Right ventricle myocardium inferior (tissue), 1 donor: ENCODE data around the gene OR2T10. TPM values are rescaled to one million over a fixed set of nuclear protein-coding genes. Genes with fewer than 3 reads are reported as not detected.
"Not testable (repeated sequence)": the region's sequence is repeated elsewhere in the genome, so short reads cannot be mapped to it uniquely, and the experiment has no call there.

Experiments
- ATAC-seq: fragments of 200-7000 bp; cut with Tn5 transposase; one replicate; pipeline ENCODE4 v1.9.1; 2020; ENCODE audit warnings: mild to moderate bottlenecking, moderate library complexity
- DNase-seq: peaks from one replicate; pipeline ENCODE4 v3.0.0; 2021; ENCODE audit errors: missing footprints
- intact Hi-C: fragments of 100-400 bp; cut with DNase I; formaldehyde crosslinking; loops from one replicate; pipeline ENCODE4 v1.11.0; 2022
- long read RNA-seq: library from polyadenylated mRNA; unstranded; transcript quantifications from one replicate; pipeline ENCODE4 v2.0.0, GENCODE V29; 2021
- total RNA-seq: library from RNA; stranded (reverse); fragmentation: NEBNext Ultra II Directional; extraction: Animal tissue kit (Norgen Biotek cat#: 25700); gene quantifications from one replicate; pipeline ENCODE4 v1.2.1, GENCODE V29; 2021
- donor health status: DM: no; HTN: yes; CAD: no; lungs with severe emphysema.

Gene OR2T10, protein sequence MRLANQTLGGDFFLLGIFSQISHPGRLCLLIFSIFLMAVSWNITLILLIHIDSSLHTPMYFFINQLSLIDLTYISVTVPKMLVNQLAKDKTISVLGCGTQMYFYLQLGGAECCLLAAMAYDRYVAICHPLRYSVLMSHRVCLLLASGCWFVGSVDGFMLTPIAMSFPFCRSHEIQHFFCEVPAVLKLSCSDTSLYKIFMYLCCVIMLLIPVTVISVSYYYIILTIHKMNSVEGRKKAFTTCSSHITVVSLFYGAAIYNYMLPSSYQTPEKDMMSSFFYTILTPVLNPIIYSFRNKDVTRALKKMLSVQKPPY
- total RNA-seq: not detected
- long read RNA-seq: 0 reads

DNA sequence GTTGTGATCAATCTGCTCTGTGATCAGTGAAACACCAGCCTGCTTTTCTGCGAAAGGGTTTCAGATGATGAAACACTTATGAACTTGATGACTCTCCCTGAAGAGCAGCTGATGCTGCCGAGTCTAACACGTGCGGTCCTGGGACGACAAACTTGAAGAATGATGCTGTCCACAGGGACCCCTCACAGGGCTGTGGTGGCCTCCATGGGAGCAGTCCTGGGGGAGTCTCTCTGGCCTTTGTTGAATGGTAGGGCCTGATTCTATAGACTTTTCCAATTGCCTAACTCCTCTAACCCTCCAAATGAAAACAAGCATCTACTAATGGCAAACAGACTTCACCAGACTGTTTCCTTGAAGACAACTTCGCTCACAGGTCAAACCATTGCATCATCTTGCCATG is at the start of gene OR2T10:
Gene OR2T10, minus strand, starts transcription at position 112 of the 400 bp plus-strand sequence. CDS start 3,932 bp downstream, outside the sequence.
- intact Hi-C loops: no loop called here
- ATAC-seq (no peak), DNase-seq (no peak)

DNA sequence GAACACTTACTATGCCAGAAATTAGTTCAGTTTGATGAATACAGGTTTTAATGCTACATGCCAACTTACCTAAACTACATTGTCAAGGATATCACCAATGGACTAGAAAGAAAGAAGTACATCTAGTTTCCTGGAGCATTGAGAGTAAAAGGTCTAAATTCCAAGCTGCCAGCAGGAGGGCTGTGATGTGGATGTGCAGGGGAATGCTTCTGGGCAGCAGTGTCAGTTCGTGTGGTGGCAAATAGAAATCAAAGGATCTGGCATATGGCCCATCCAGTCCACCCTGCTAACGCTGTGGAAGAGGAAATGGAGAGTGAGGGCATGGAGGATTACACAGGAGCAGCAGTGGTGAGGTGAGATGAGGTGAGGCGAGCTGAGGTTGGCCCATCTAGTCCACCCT is 47.7 kb upstream of the OR2T10 start, which contains the start of gene OR2T35:
Gene OR2T35, minus strand, starts transcription at position 101 of the 400 bp plus-strand sequence. CDS start 6,020 bp downstream, outside the sequence.
- DNase-seq, intact Hi-C loops, ATAC-seq: not testable (repeated sequence)

GRCh38 chr1:248642971-248643651 is 45.6 kb upstream of the OR2T10 start:
- not testable (repeated sequence) for DNase-seq, ATAC-seq

DNA sequence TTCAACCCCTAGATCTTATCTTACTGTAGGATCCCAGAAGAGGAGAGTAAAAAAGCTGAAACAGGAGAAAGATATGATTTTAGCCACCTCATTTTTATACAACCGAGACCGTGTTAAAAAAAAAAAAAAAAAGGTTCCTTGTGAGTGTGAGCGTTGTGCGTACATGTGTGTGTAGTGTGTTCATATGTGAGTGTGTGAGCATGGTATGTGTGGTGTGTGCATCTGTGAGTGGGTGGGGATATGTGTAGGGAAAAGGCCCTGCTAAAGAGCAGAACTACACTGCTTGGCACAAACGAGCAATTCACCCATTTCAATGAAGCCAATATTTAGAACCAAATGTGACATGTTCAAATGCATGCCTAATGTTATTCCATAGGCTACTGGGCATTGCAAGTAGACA is 44.1 kb upstream of the OR2T10 start:
- ATAC-seq, intact Hi-C loops, DNase-seq: not testable (repeated sequence)

More at GRCh38 chr1:248642971-248643651, 45.6 kb upstream of the OR2T10 start:
- intact Hi-C loops: not testable (repeated sequence)

DNA sequence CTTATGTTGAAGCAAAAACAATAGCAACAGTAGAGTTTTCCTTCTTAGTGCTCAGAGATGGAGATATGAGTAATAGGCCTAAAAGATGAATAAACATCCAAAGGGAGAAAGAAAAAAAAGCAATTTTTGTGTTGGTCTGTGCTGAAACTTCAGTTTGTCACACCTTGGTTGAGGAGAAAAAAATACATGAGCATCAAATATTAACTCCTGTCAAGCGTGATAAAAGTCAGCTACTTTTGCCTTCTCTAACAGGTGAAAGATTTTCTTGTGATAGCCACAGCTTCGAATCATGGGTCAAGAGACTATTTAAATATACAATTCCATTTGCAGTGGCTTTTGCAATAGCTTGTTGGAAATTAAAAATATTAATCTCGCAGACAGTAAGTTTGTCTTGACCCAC is 43.4 kb upstream of the OR2T10 start:
- intact Hi-C loops, ATAC-seq, DNase-seq: not testable (repeated sequence)

DNA sequence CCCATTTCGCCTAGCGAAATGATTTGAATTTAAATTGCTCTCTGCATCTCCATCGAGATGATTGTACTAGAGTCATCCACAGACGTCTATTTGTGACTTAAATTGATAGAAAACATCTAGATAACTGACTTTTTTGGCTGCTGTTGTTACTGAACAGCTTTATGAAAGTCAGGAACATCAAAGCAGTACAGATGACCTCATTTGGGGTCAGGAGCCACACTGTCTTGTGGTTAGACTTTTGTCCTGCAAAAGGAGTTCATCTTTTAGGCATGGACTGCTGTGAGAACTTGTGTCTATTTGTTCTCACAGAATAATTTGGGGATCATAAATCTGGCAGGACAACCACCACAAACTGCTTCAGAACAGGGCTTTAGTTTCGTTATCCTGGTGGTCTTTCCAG is 42.2 kb upstream of the OR2T10 start:
- intact Hi-C loops, DNase-seq, ATAC-seq: not testable (repeated sequence)

- ATAC-seq, DNase-seq, intact Hi-C loops: not testable (repeated sequence)
These were observed 39.1 kb upstream of the OR2T10 start for GRCh38 chr1:248636612-248637011.

DNA sequence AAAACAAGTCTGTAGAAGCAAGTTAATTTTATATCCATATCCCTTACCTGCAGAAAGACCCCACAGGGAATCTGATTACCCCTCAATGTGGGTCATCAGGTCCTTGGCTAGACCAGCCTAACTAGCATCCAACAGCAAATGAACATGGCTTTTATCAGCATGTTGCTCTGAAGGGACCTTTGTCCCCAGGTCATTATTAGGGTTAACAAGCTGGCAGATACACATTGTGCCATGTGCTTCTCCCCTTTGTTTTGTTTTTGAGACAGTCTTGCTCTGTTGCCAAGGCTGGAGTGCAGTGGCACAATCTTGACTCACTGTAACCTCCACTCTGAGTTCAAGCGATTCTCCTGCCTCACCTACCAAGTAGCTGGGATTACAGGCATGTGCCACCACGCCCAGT is 37.5 kb upstream of the OR2T10 start, which contains the start of gene OR2T11:
Gene OR2T11, minus strand, starts transcription at position 101 of the 400 bp plus-strand sequence. CDS start 7,963 bp downstream, outside the sequence.
- ATAC-seq, intact Hi-C loops: not testable (repeated sequence)

DNA sequence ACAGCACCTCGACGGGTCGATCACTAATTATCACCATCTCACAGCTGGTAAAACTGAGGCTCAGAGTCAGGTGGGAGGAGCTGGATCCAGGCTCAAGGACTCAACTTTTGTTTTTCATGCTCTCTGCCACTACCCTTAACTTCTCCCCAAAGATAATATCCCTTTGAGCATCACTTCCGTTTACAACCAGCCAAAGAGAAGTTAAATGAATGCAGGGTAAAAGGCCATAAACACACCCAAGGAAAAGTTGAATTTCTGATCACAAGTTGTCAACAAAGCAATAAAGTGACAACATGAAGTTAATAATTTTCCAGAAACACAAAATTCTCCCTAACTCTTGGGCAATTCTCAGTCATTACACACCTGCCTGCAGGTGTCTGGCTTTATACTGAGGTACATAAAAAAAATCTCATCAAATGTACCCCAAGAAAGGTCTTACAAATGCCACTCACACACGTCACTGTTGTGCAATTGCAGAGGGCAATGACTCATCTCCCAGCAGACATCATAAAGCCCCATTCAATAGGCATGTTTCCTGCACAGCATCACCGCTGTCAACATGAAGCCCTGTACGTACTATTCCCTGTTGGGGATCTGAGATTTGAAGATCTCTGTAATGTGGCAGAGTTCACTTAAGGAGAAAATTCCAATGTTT is 34.0 kb upstream of the OR2T10 start:
- DNase-seq (no peak), ATAC-seq (no peak)
- intact Hi-C loops: no loop called here

More for the DNA sequence above, 37.5 kb upstream of the OR2T10 start, which contains the start of gene OR2T11:
- DNase-seq: not testable (repeated sequence)

DNA sequence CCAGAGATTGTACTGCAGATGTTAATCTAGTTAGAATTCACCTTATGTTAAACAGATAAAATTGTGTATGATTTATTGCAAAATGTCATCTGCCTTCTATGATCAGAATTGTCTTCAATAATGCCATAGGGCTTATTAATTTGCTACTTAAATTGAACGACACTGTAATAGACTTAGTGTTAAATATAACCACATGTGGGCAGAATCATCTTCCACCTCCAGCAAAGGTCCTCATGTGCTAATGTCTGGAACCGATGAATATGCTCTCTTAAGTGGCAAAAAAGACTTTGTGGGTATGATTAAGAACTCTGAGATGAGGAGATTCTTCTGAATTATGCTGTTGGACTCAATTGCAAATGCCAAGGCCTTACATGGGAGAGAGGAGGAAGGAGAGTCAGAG is 33.1 kb upstream of the OR2T10 start:
- intact Hi-C loops: no loop called here
- DNase-seq (no peak), ATAC-seq (no peak)

- ATAC-seq (no peak), DNase-seq (no peak)
These were observed 30.7 kb upstream of the OR2T10 start for GRCh38 chr1:248627971-248628844.

GRCh38 chr1:248625971-248626370 is 28.5 kb upstream of the OR2T10 start:
- DNase-seq: no peak
- intact Hi-C loops: loop anchor here (2.0 kb wide), 1 partner anchor 183 kb away; no protein-coding TSS in a partner anchor
- no peak for ATAC-seq

More at GRCh38 chr1:248627971-248628844, 30.7 kb upstream of the OR2T10 start:
- intact Hi-C loops: no loop called here

DNA sequence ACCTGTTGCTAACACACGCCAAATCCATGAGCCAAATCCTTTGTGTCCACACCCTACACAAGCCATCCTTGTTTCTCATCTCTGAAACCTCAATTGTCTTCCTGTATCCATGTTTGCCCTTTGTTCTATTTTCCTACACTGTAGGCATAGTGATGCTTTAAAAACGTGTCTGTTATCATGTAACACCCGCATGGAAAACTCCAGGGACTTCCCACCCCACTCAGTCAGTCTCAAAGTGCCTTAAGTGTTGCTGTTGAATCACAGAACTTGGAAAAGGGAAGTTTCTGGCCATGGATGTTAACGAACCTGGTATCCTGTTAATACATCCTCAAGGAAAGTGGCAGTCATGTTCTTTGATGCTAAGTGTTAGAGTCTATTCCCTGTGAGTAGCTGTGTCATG is 27.7 kb upstream of the OR2T10 start:
- DNase-seq (no peak), ATAC-seq (no peak)
- intact Hi-C loops: loop anchor here (2.0 kb wide), 1 partner anchor 184 kb away; no protein-coding TSS in a partner anchor

DNA sequence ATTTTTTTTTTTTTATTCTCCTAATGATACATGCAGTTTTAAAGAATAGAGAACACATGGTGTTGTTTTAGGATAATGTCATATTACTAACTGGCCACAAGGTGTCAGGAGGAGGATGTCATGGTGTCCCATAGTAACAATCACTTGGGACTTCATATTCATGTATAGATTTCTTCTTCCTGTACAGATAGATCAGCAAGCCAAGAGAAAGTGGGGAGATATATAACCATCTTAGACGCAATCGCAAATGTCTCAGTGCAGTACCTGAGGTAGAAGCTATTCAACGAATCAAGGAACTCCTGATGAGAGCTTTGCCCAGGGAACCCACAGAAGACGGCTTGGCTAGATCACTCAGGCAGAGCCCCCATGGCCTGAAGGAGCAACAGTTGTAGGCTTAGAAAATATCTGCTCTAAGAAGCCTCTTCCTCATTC is 25.1 kb upstream of the OR2T10 start:
- intact Hi-C loops: no loop called here
- ATAC-seq: no peak

DNA sequence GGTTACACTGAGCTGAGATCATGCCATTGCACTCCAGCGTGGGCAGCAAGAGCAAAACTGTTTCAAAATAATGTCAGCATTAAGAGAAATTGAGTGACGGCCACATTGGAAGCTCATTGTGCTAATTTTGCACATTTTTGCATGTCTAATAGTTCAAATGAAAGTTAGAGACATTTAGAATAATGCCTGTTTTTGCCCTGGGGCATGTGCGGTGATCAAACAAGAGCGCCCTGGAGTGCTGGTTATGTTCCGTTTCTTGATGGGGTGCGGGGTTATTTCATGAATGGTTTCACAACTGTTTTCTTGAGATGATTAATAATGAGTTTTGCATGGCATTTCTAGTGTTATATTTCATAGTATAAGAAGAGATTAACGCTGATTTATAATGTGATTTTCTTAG is 24.3 kb upstream of the OR2T10 start:
- intact Hi-C loops: no loop called here
- DNase-seq (no peak), ATAC-seq (no peak)

More for the DNA sequence above, 25.1 kb upstream of the OR2T10 start:
- no peak for DNase-seq

DNA sequence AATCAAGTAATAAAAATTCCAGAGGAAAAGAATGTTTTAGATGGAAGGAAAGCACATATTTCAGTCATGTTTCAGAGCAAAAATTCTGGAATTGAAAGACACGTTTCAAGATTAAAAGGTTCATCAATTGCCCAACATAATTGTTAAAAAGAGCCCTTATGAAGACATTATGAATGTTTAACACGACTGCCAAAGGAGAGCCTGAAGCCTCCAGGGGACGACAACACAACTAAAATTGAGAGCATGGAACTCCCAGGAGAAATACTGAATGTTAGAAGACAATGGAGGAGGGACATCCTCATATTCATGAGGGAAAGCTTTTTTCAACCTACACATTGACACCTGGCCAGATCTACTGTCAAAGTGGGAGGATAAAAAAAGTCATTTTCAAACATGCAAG is 21.4 kb upstream of the OR2T10 start:
- intact Hi-C loops: no loop called here
- peak; percentile 62 for DNase-seq
- ATAC-seq: no peak

- no peak for ATAC-seq
- intact Hi-C loops: no loop called here
These were observed 20.6 kb upstream of the OR2T10 start for GRCh38 chr1:248618119-248618518.

DNA sequence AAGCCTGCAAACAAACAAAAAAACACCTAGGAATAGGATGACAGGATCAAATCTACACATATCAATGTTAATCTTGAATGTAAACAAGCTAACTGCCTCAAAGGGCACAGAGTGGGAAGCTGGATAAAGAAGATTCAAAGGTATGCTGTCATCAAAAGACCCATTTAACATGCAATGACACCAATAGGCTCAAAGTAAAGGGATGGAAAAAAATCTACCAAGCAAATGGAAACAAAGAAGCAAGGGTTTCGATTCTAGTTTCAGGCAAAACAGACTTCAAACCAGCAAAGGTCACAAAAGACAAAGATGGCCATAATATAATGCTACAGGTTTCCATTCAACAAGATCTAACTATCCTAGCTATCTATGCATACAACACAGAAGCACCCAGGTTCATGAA is 16.2 kb upstream of the OR2T10 start:
- ATAC-seq (no peak), DNase-seq (no peak)
- intact Hi-C loops: no loop called here

More at GRCh38 chr1:248618119-248618518, 20.6 kb upstream of the OR2T10 start:
- DNase-seq: no peak
